ENCODE results near the gene ROR1. TPM values are rescaled to one million over a fixed set of nuclear protein-coding genes. Genes with fewer than 3 reads are reported as not detected.
"Not testable (repeated sequence)": the region's sequence is repeated elsewhere in the genome, so short reads cannot be mapped to it uniquely, and the experiment has no call there.

The ROR1 gene
- polyA plus RNA-seq, 3 donors from 2014 or later, result 1.1 to 3.3 (median 1.2) TPM

DNA sequence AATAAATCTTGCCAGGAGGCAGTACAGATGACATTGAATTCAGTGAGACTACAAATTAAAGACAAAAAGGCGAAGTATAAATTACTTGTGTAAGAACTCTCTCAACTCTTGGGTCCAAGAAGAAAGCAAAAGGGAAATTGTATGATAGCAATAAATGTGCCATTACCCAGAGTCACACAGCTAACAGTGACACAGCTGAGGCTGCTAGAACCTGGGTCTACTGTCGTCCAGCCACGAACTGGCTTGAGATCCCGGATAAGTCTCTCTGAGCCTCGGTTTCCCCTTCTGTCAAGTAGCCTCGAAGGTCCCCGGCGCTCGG is 362 bp upstream of the ROR1 start:
- Mint-ChIP-seq H3K4me1 (peaks cover 15 to 22% of the 10 kb centered on the region in 2 donors), H3K4me3 (peak overlapping the region; percentile 27 to 80 (median 50)), H3K27me3 (ENCODE audit: low read depth in 3 of 3) (peaks cover 9 to 34% (median 25%) of the 10 kb centered on the region in 3 donors), H3K36me3 (peaks cover 0 to 6% (median 4%) of the 10 kb centered on the region in 3 donors), H3K27ac (no peak overlapping the region), H3K9me3 (peaks cover 0 to 1% (median 0%) of the 10 kb centered on the region in 6 donors)
- DNase-seq, result no peak

DNA sequence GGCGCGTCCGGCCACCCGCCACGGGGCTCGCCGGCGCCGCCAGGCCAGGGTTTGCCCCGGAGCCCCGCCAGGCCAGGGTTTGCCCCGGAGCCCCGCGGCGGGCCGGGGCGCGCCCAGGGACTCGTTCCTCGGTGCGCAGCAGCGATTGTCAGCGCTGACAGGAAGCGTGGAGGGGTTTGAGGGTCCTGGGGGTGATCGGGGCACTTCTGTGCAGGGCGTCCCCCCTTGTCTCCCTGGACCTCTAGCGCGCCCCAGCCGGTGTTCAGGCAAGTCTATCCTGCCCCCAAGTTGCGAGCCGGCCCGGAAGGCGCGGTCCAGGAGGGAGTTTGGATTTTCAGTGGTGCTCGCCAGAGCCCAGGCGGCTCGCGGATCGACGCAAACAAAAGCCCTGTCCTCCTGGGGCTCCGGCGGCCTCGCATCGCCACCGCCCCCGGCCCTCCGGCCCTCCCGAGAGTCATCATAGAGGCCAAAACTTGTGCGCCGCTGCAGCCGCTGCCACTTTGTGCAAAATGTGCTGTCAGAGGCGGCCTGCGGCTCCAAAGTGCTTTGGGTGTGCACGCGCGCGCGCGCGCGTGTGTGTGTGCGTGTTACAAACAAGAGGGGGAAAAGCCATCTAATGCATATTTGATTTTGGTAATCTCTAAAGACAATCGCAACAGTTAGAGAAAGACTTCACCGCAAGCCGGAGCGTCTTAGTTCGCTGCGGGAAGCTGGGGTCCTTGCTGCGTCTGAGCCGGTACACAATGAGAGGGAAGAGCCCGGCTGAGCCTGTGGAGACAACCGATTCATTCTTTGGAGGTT is 1.0 kb downstream of the ROR1 start:
- H3K4me1 Mint-ChIP-seq, result peaks cover 15 to 22% of the 10 kb centered on the region in 2 donors
- peak overlapping the region; percentile 43 to 69 (median 62) for H3K4me3 Mint-ChIP-seq
- H3K27me3 Mint-ChIP-seq (ENCODE audit: low read depth in 3 of 3), result peaks cover 9 to 34% (median 23%) of the 10 kb centered on the region in 3 donors
- DNase-seq, result peak in 1 of 3 donors; percentile 4
- peaks cover 0 to 6% (median 4%) of the 10 kb centered on the region in 3 donors for H3K36me3 Mint-ChIP-seq
- peaks cover 0 to 1% (median 0%) of the 10 kb centered on the region in 6 donors for H3K9me3 Mint-ChIP-seq
- H3K27ac Mint-ChIP-seq, result no peak overlapping the region

DNA sequence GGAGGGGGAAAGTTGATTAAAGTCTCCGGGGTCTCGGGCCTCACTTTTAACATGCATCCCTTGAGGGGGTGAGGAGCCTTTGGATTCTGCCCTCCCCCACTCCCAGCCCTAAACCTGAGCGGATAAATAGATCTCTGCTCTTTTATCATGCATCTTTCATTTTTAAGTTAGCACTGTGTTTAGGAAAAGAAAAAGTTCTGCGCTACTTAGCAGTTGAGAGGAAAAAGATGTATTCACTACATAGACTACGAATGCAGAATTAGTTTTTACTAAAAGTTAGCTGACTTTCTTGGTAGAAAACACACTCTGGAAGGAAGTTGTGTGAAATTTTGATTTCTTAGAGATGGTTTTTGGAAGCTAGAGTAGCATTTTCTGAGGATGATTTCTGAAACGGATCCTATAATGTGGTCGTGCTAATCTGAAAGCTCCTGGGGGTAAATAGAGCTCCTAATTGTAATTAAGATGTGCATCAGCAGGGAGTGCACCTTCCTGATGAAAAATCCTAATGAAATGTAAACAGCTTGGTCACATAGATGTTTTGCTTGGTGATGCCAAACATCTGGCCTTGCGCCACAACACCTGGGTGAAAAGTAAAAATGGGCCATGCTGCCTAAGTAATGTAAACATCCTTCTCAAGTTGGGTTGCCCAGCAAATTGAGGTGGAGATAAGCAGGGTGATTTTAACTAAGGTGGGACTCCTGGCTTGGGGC is 1.8 kb downstream of the ROR1 start:
- peaks cover 0 to 6% (median 4%) of the 10 kb centered on the region in 3 donors for H3K36me3 Mint-ChIP-seq
- H3K27me3 Mint-ChIP-seq (ENCODE audit: low read depth in 3 of 3), result peaks cover 13 to 31% (median 23%) of the 10 kb centered on the region in 3 donors
- DNase-seq, result no peak
- H3K9me3 Mint-ChIP-seq, result peaks cover 0 to 1% (median 0%) of the 10 kb centered on the region in 6 donors
- peaks cover 15 to 22% of the 10 kb centered on the region in 2 donors for H3K4me1 Mint-ChIP-seq
- H3K27ac Mint-ChIP-seq, result no peak overlapping the region
- H3K4me3 Mint-ChIP-seq, result peak overlapping the region; percentile 43 to 69 (median 62)

GRCh38 chr1:63777286-63777685 is 3.5 kb downstream of the ROR1 start:
- H3K4me1 Mint-ChIP-seq, result peaks cover 15 to 22% of the 10 kb centered on the region in 2 donors
- H3K27ac Mint-ChIP-seq, result no peak overlapping the region
- H3K9me3 Mint-ChIP-seq, result peaks cover 0 to 1% (median 0%) of the 10 kb centered on the region in 6 donors
- peaks cover 16 to 31% (median 22%) of the 10 kb centered on the region in 3 donors for H3K27me3 Mint-ChIP-seq (ENCODE audit: low read depth in 3 of 3)
- H3K4me3 Mint-ChIP-seq, result no peak overlapping the region
- no peak for DNase-seq
- H3K36me3 Mint-ChIP-seq, result peaks cover 0 to 6% (median 4%) of the 10 kb centered on the region in 3 donors

GRCh38 chr1:63777965-63778880 is 4.4 kb downstream of the ROR1 start:
- Mint-ChIP-seq H3K9me3 (peaks cover 0 to 1% (median 0%) of the 10 kb centered on the region in 6 donors), H3K27ac (no peak overlapping the region), H3K36me3 (peaks cover 0 to 2% (median 1%) of the 10 kb centered on the region in 3 donors), H3K27me3 (ENCODE audit: low read depth in 3 of 3) (peaks cover 13 to 22% (median 15%) of the 10 kb centered on the region in 3 donors), H3K4me1 (peaks cover 11 to 14% of the 10 kb centered on the region in 2 donors), H3K4me3 (no peak overlapping the region)
- DNase-seq, result no peak

GRCh38 chr1:63779338-63780211 is 5.8 kb downstream of the ROR1 start:
- H3K4me3 Mint-ChIP-seq, result no peak overlapping the region
- peaks cover 11 to 20% (median 13%) of the 10 kb centered on the region in 3 donors for H3K27me3 Mint-ChIP-seq (ENCODE audit: low read depth in 3 of 3)
- H3K27ac Mint-ChIP-seq, result no peak overlapping the region
- H3K4me1 Mint-ChIP-seq, result peaks cover 8 to 9% of the 10 kb centered on the region in 2 donors
- DNase-seq, result no peak
- no peaks in the 10 kb centered on the region for H3K9me3 Mint-ChIP-seq
- no peaks in the 10 kb centered on the region for H3K36me3 Mint-ChIP-seq

DNA sequence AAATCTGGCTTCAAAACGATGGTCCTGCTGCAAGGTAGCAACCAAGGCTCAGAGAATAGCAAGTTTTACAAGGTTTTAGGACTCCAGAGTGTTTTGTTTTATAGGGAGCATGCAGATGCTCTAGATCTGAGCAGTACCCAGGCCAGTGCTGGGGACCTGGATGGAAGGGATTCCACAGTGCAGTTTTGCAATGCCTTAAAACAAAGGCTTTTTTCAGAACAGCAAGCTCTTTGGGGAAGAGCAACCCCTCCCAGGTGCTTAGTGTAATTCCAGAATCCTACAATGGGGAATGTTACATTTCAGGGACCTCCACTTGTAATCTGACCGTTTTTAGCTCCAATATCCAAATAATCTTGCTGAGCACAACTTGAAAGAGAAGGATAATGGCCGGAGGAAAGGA is 6.7 kb downstream of the ROR1 start:
- no peak for DNase-seq
- H3K4me3 Mint-ChIP-seq, result no peak overlapping the region
- H3K9me3 Mint-ChIP-seq, result no peaks in the 10 kb centered on the region
- peaks cover under 1 to 1% of the 10 kb centered on the region in 2 donors for H3K4me1 Mint-ChIP-seq
- H3K36me3 Mint-ChIP-seq, result no peaks in the 10 kb centered on the region
- H3K27ac Mint-ChIP-seq, result no peak overlapping the region
- H3K27me3 Mint-ChIP-seq (ENCODE audit: low read depth in 3 of 3), result peaks cover 7 to 15% (median 9%) of the 10 kb centered on the region in 3 donors

DNA sequence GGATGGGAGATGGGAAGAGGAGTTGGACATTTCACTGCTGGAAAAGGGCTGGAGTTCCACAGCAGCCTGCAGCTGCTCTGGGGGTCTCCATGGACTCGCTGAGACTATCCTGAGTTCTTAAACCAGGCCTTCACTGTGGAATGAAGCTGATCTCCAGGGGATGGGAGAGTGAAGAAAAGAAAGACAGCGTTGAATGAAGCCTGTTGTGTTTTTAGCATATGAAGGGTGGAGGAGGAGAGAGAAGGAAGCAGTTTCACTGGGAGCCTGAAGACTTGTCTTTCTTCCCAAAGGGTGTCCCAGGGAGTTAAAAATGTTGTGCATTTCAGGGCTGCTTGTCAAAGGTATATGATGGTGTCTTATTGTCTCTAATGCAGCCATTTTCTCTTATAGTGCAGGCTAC is 9.2 kb downstream of the ROR1 start:
- no peaks in the 10 kb centered on the region for H3K4me1 Mint-ChIP-seq
- H3K9me3 Mint-ChIP-seq, result no peaks in the 10 kb centered on the region
- H3K36me3 Mint-ChIP-seq, result no peaks in the 10 kb centered on the region
- DNase-seq, result no peak
- no peak overlapping the region for H3K4me3 Mint-ChIP-seq
- peaks cover 4 to 7% (median 5%) of the 10 kb centered on the region in 3 donors for H3K27me3 Mint-ChIP-seq (ENCODE audit: low read depth in 3 of 3)
- no peak overlapping the region for H3K27ac Mint-ChIP-seq

DNA sequence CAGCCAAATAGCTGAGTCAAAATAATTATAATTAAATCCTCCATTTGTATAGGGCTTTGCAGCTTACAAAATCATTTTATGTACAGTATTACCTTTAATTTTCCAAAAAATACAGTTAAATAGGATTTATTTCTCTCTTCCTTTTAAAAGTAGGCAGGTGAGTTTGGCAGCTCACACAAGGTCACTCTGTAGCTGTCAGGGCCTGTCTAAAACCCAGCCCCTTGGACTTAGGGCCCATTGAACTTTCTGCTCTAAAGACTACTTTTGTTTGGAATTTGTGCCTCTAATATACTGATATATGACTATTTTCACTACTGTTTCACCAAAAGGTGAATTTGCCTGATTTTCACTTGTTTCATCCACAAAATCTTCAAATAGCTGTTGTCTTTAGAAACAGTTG is 10.3 kb downstream of the ROR1 start:
- no peak overlapping the region for H3K27ac Mint-ChIP-seq

GRCh38 chr1:63784489-63785390 is 10.9 kb downstream of the ROR1 start:
- no peaks in the 10 kb centered on the region for H3K36me3 Mint-ChIP-seq
- no peaks in the 10 kb centered on the region for H3K4me1 Mint-ChIP-seq
- DNase-seq, result no peak
- no peak overlapping the region for H3K4me3 Mint-ChIP-seq
- H3K27ac Mint-ChIP-seq, result no peak overlapping the region
- H3K9me3 Mint-ChIP-seq, result no peaks in the 10 kb centered on the region
- peaks cover 4 to 9% (median 5%) of the 10 kb centered on the region in 3 donors for H3K27me3 Mint-ChIP-seq (ENCODE audit: low read depth in 3 of 3)

More for the DNA sequence above, 10.3 kb downstream of the ROR1 start:
- no peak for DNase-seq
- Mint-ChIP-seq H3K36me3 (no peaks in the 10 kb centered on the region), H3K27me3 (ENCODE audit: low read depth in 3 of 3) (peaks cover 4 to 7% (median 5%) of the 10 kb centered on the region in 3 donors), H3K9me3 (no peaks in the 10 kb centered on the region), H3K4me3 (no peak overlapping the region), H3K4me1 (no peaks in the 10 kb centered on the region)

DNA sequence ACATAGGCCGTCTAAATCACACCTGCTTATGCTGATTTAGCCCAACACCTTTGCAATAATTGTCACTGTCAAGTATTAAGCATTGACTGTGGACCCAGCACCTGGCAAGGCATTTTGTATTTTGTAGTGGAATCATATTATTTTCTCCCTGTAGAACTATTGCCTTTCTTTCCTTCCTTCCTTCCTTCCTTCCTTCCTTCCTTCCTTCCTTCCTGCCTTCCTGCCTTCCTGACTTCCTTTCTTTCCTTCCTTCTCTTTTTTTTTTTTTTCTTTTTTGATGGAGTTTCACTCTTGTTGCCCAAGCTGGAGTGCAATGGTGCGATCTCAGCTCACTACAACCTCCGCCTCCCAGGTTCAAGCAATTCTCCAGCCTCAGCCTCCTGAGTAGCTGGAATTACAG is 13.5 kb downstream of the ROR1 start:
- not testable (repeated sequence) for DNase-seq; H3K4me3 Mint-ChIP-seq; H3K27me3 Mint-ChIP-seq (ENCODE audit: low read depth in 3 of 3); H3K27ac Mint-ChIP-seq; H3K36me3 Mint-ChIP-seq; H3K9me3 Mint-ChIP-seq; H3K4me1 Mint-ChIP-seq

- H3K4me1 Mint-ChIP-seq, result no peaks in the 10 kb centered on the region
- no peak for DNase-seq
- H3K36me3 Mint-ChIP-seq, result no peaks in the 10 kb centered on the region
- no peak overlapping the region for H3K4me3 Mint-ChIP-seq
- peaks cover 6 to 9% (median 6%) of the 10 kb centered on the region in 3 donors for H3K27me3 Mint-ChIP-seq (ENCODE audit: low read depth in 3 of 3)
- no peaks in the 10 kb centered on the region for H3K9me3 Mint-ChIP-seq
- no peak overlapping the region for H3K27ac Mint-ChIP-seq
These were observed 14.1 kb downstream of the ROR1 start for GRCh38 chr1:63787875-63788274.
